Neural crest cell (in vitro differentiated cells): ENCODE data around the gene COX6B1. TPM values are rescaled to one million over a fixed set of nuclear protein-coding genes. Genes with fewer than 3 reads are reported as not detected.
"Not testable (repeated sequence)": the region's sequence is repeated elsewhere in the genome, so short reads cannot be mapped to it uniquely, and the experiment has no call there.

Experiments
- DNase-seq: peaks from one replicate; pipeline ENCODE4 v3.0.0; 2021; ENCODE audit warnings: low read depth, mixed read lengths, low spot score
- H3K27ac Mint-ChIP-seq: one replicate; pipeline ENCODE4 v1.8.0; 2021; ENCODE audit warnings: mild to moderate bottlenecking, mixed read lengths; ENCODE audit not compliant: unreplicated experiment
- H3K27me3 Mint-ChIP-seq: 2 replicates; pipeline ENCODE4 v1.8.0; 2021; ENCODE audit warnings: low read depth, mild to moderate bottlenecking, mixed read lengths
- H3K36me3 Mint-ChIP-seq: 2 replicates; pipeline ENCODE4 v1.8.0; 2021; ENCODE audit warnings: low read depth, mild to moderate bottlenecking, mixed read lengths
- H3K4me1 Mint-ChIP-seq: 2 replicates; pipeline ENCODE4 v1.8.0; 2021; ENCODE audit warnings: mixed read lengths
- H3K4me3 Mint-ChIP-seq: one replicate; pipeline ENCODE4 v1.8.0; 2021; ENCODE audit warnings: mild to moderate bottlenecking, mixed read lengths
- H3K9me3 Mint-ChIP-seq: 2 replicates; pipeline ENCODE4 v1.8.0; 2021; ENCODE audit warnings: mixed read lengths
- total RNA-seq: library from RNA; stranded (reverse); gene quantifications from 2 replicates; pipeline ENCODE4 v1.2.1, GENCODE V29; 2021
- TF ChIP-seq, protein P1 (sequence below): fragments of 200-600 bp; sonication (generic); conservative IDR thresholded peaks from 2 replicates; pipeline ENCODE4 v1.5.0; 2021; ENCODE audit warnings: antibody characterized with exemption, mild to moderate bottlenecking

The COX6B1 gene
- total RNA-seq, 1 donor from 2014 or later, result 339 TPM

DNA sequence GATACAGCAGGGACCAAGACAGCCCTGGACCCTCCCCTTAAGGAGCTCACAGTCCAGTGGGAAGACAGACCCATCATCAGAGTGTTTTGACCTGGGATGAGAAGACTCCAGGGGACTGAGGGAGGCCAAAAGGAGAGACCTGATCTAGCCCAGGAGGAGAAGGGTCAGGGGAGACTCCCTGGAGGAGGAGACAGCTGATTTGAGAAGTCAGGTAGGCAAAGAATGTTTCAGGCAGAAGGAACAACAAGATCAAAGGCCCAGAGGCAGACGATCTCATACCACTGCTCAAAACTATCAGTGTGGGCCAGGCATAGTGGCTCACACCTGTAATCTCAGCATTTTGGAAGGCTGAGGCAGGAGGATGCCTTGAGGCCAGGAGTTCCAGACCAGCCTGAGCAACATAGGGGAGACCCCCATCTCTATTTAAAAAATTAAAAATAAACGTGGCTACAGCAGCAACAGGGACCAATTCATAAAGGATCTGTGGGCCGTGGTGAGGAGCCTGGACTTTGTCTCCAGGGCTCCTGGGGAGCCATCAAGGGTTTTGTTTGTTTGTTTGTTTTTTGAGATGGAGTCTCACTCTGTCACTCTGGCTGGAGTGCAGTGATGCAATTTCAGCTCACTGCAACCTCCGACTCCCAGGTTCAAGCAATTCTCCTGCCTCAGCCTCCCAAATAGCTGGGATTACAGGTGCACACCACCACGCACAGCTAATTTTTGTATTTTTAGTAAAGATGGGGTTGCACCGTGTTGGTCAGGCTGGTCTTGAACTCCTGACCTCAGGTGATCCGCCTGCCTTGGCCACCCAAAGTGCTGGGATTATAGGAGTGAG, 2.2 kb upstream of the COX6B1 start:
- Mint-ChIP-seq H3K9me3 (no peaks in the 10 kb centered on the region), H3K4me3 (peak overlapping the region; percentile 87), H3K27me3 (no peaks in the 10 kb centered on the region), H3K4me1 (peaks cover 38% of the 10 kb centered on the region), H3K27ac (no peak overlapping the region), H3K36me3 (no peaks in the 10 kb centered on the region)
- TF ChIP-seq, protein P1, sequence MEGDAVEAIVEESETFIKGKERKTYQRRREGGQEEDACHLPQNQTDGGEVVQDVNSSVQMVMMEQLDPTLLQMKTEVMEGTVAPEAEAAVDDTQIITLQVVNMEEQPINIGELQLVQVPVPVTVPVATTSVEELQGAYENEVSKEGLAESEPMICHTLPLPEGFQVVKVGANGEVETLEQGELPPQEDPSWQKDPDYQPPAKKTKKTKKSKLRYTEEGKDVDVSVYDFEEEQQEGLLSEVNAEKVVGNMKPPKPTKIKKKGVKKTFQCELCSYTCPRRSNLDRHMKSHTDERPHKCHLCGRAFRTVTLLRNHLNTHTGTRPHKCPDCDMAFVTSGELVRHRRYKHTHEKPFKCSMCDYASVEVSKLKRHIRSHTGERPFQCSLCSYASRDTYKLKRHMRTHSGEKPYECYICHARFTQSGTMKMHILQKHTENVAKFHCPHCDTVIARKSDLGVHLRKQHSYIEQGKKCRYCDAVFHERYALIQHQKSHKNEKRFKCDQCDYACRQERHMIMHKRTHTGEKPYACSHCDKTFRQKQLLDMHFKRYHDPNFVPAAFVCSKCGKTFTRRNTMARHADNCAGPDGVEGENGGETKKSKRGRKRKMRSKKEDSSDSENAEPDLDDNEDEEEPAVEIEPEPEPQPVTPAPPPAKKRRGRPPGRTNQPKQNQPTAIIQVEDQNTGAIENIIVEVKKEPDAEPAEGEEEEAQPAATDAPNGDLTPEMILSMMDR, result no peak
- no peak for DNase-seq

GRCh38 chr19:35650581-35650980, 2.5 kb downstream of the COX6B1 start:
- H3K4me3 Mint-ChIP-seq, result peak overlapping the region; percentile 75
- no peak overlapping the region for H3K27ac Mint-ChIP-seq
- H3K36me3 Mint-ChIP-seq, result peaks cover 3% of the 10 kb centered on the region
- TF ChIP-seq, protein P1, result no peak
- no peaks in the 10 kb centered on the region for H3K9me3 Mint-ChIP-seq
- no peak for DNase-seq
- H3K4me1 Mint-ChIP-seq, result peaks cover 18% of the 10 kb centered on the region
- H3K27me3 Mint-ChIP-seq, result no peaks in the 10 kb centered on the region

DNA sequence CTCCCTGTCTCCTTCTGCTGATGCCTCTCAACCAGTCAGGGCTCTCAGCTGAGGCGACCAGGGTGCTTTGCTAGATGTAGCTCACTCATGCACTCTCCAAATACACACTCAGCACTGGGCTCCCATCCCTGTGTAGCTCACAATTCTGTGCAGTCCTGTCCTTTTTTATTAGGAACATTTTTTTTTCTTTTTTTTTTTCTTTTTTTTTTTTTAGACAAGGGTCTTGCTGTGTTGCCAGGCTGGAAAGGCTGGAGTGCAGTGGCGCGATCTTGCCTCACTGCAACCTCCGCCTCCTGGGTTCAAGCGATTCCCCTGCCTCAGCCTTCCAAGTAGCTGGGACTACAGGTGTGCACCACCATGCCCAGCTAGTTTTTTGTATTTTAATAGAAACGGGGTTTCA, 6.7 kb downstream of the COX6B1 start:
- H3K4me1 Mint-ChIP-seq, DNase-seq, H3K27me3 Mint-ChIP-seq, H3K27ac Mint-ChIP-seq, H3K9me3 Mint-ChIP-seq: not testable (repeated sequence)
- Mint-ChIP-seq H3K36me3 (peaks cover 13% of the 10 kb centered on the region), H3K4me3 (peak overlapping the region; percentile 56)

GRCh38 chr19:35655600-35655999, 7.5 kb downstream of the COX6B1 start:
- H3K4me1 Mint-ChIP-seq, result no peaks in the 10 kb centered on the region
- peak overlapping the region; percentile 15 for H3K4me3 Mint-ChIP-seq
- H3K27ac Mint-ChIP-seq, result no peak overlapping the region
- TF ChIP-seq, protein P1, result no peak
- no peak for DNase-seq
- no peaks in the 10 kb centered on the region for H3K9me3 Mint-ChIP-seq
- peaks cover 14% of the 10 kb centered on the region for H3K36me3 Mint-ChIP-seq
- H3K27me3 Mint-ChIP-seq, result no peaks in the 10 kb centered on the region

- Mint-ChIP-seq H3K27me3 (no peaks in the 10 kb centered on the region), H3K4me3 (no peak overlapping the region), H3K27ac (no peak overlapping the region), H3K4me1 (no peaks in the 10 kb centered on the region), H3K36me3 (peaks cover 14% of the 10 kb centered on the region), H3K9me3 (no peaks in the 10 kb centered on the region)
- TF ChIP-seq, protein P1, result no peak
- no peak for DNase-seq
Measured at GRCh38 chr19:35656700-35657099, 8.6 kb downstream of the COX6B1 start.

- Mint-ChIP-seq H3K27ac (no peak overlapping the region), H3K9me3 (no peaks in the 10 kb centered on the region), H3K27me3 (no peaks in the 10 kb centered on the region), H3K4me3 (no peak overlapping the region), H3K4me1 (no peaks in the 10 kb centered on the region), H3K36me3 (peaks cover 14% of the 10 kb centered on the region)
- TF ChIP-seq, protein P1, result peak; percentile 35
- no peak for DNase-seq
Measured at GRCh38 chr19:35657904-35658700, 10.0 kb downstream of the COX6B1 start.
